Loucy (cell line): ENCODE data around the gene ALOX5AP.

Source experiments
- H2AFZ ChIP-seq: fragments of 200-600 bp; sonication (generic); 2 replicates; pipeline ENCODE4 v1.6.0; 2016; ENCODE audit warnings: antibody characterized with exemption, mild to moderate bottlenecking, low read length, moderate library complexity
- H3F3A ChIP-seq: fragments of 200-600 bp; 2 replicates; pipeline ENCODE4 v1.6.0; 2016; ENCODE audit warnings: antibody characterized with exemption, low read depth, mild to moderate bottlenecking
- H3K27me3 ChIP-seq: fragments of 200-600 bp; sonication (generic); 2 replicates; pipeline ENCODE4 v1.6.1; 2014; ENCODE audit warnings: low read length, mild to moderate bottlenecking; ENCODE audit not compliant: insufficient read depth, poor library complexity, severe bottlenecking
- H3K36me3 ChIP-seq: fragments of 200-600 bp; sonication (generic); 2 replicates; pipeline ENCODE4 v1.6.1; 2016; ENCODE audit warnings: low read length; ENCODE audit not compliant: insufficient read depth
- H3K4me1 ChIP-seq: fragments of 200-600 bp; sonication (generic); 2 replicates; pipeline ENCODE4 v1.5.1; 2014; ENCODE audit warnings: low read length, mild to moderate bottlenecking; ENCODE audit not compliant: insufficient read depth, poor library complexity, severe bottlenecking
- H3K4me2 ChIP-seq: fragments of 200-600 bp; sonication (generic); 2 replicates; pipeline ENCODE4 v1.6.0; 2014; ENCODE audit warnings: antibody characterized with exemption, low read length, low read depth, mild to moderate bottlenecking; ENCODE audit not compliant: poor library complexity, severe bottlenecking
- H3K4me3 ChIP-seq: fragments of 200-600 bp; sonication (generic); 2 replicates; pipeline ENCODE4 v1.5.1; 2014; ENCODE audit warnings: low read length, mild to moderate bottlenecking, mixed read lengths; ENCODE audit not compliant: poor library complexity, severe bottlenecking
- H3K79me2 ChIP-seq: fragments of 200-600 bp; sonication (generic); 2 replicates; pipeline ENCODE4 v1.6.1; 2014; ENCODE audit warnings: low read length; ENCODE audit not compliant: insufficient read depth
- H3K9ac ChIP-seq: fragments of 200-600 bp; sonication (generic); 2 replicates; pipeline ENCODE4 v1.6.0; 2014; ENCODE audit warnings: mild to moderate bottlenecking, low read depth, low read length, moderate library complexity; ENCODE audit not compliant: poor library complexity, severe bottlenecking
- H3K9me2 ChIP-seq: fragments of 200-600 bp; sonication (generic); replicated peaks from 2 replicates; pipeline ENCODE4 v1.6.1; 2016; ENCODE audit warnings: low read depth, low read length, mixed read lengths
- H3K9me3 ChIP-seq: fragments of 200-600 bp; sonication (generic); 2 replicates; pipeline ENCODE4 v1.6.1; 2014; ENCODE audit warnings: mild to moderate bottlenecking, antibody characterized with exemption, low read length, low read depth; ENCODE audit not compliant: insufficient read depth
- H4K20me1 ChIP-seq: fragments of 200-600 bp; sonication (generic); 2 replicates; pipeline ENCODE4 v1.6.0; 2014; ENCODE audit warnings: antibody characterized with exemption, low read length, mild to moderate bottlenecking; ENCODE audit not compliant: insufficient read depth, poor library complexity, severe bottlenecking
- EZH2phosphoT487 ChIP-seq: fragments of 200-600 bp; IDR thresholded peaks from 2 replicates; pipeline ENCODE4 v1.6.1; 2018; ENCODE audit warnings: antibody characterized with exemption, mild to moderate bottlenecking, moderate library complexity, borderline replicate concordance
- TF ChIP-seq, protein P1 (sequence below): fragments of 200-600 bp; sonication (generic); conservative IDR thresholded peaks from 2 replicates; pipeline ENCODE4 v1.5.1; 2014; ENCODE audit warnings: mild to moderate bottlenecking, antibody characterized with exemption, low read length

ALOX5AP gene

DNA sequence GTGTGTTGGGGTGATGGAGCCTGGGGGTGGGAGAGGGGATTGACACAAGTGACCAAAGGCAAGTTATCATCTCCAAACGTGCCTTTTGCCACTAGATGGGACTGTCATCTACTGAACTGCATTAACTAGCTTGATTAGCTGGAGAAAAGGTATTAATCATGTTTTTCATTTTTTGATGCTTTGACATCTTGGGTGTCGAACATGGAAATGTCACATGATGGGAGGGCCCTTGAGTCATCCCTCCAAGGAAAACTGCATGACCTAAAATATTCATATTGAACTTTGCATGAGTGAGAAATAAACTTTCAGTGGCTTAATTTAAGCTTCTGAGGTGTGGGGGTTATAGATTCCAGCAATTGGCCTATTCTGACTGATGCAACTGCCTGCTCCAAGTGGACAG is 73.3 kb downstream of the ALOX5AP start:
- no peaks in the 10 kb centered on the region for H3F3A ChIP-seq
- no peaks in the 10 kb centered on the region for H3K79me2 ChIP-seq
- TF ChIP-seq, protein P1, sequence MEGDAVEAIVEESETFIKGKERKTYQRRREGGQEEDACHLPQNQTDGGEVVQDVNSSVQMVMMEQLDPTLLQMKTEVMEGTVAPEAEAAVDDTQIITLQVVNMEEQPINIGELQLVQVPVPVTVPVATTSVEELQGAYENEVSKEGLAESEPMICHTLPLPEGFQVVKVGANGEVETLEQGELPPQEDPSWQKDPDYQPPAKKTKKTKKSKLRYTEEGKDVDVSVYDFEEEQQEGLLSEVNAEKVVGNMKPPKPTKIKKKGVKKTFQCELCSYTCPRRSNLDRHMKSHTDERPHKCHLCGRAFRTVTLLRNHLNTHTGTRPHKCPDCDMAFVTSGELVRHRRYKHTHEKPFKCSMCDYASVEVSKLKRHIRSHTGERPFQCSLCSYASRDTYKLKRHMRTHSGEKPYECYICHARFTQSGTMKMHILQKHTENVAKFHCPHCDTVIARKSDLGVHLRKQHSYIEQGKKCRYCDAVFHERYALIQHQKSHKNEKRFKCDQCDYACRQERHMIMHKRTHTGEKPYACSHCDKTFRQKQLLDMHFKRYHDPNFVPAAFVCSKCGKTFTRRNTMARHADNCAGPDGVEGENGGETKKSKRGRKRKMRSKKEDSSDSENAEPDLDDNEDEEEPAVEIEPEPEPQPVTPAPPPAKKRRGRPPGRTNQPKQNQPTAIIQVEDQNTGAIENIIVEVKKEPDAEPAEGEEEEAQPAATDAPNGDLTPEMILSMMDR: peak; percentile 23; the same call in 1 of the 2 replicates
- no peak for TF ChIP-seq EZH2phosphoT487
- no peaks in the 10 kb centered on the region for H3K9me3 ChIP-seq
- H3K9ac ChIP-seq: no peak overlapping the region
- no peaks in the 10 kb centered on the region for H4K20me1 ChIP-seq
- no peaks in the 10 kb centered on the region for H3K36me3 ChIP-seq
- H3K4me3 ChIP-seq: no peak overlapping the region
- H3K4me1 ChIP-seq: no peaks in the 10 kb centered on the region
- no peak overlapping the region for H3K4me2 ChIP-seq
- H3K27me3 ChIP-seq: no peaks in the 10 kb centered on the region
- H2AFZ ChIP-seq: no peak overlapping the region
- no peaks in the 10 kb centered on the region for H3K9me2 ChIP-seq

DNA sequence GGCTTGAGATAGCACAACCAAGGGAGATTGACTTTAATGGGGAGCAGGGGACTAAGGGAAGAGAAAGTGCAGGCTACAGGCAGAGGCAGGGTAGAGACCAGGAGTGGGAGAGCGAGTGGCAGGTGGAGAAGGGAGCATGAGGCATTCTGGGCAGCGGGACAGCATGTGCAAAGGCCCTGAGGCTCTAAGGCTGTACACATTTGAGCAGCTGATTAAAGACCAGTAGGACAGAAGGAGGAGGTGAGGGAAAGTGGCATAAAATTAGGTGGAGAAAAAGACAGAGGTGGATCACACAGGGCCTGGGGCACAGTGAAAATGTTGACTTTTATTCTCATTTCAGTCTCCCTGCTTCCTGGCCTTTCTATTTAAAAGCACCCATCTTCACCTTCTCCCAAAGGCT is 74.4 kb downstream of the ALOX5AP start:
- TF ChIP-seq, protein P1: no peak
- TF ChIP-seq EZH2phosphoT487: no peak
- H3K4me1 ChIP-seq: no peaks in the 10 kb centered on the region
- H3K9ac ChIP-seq: no peak overlapping the region
- H3K9me2 ChIP-seq: no peaks in the 10 kb centered on the region
- H3F3A ChIP-seq: no peaks in the 10 kb centered on the region
- no peaks in the 10 kb centered on the region for H3K27me3 ChIP-seq
- H3K4me3 ChIP-seq: no peak overlapping the region
- H3K36me3 ChIP-seq: no peaks in the 10 kb centered on the region
- no peak overlapping the region for H2AFZ ChIP-seq
- no peaks in the 10 kb centered on the region for H3K79me2 ChIP-seq
- no peaks in the 10 kb centered on the region for H4K20me1 ChIP-seq
- H3K4me2 ChIP-seq: no peak overlapping the region
- H3K9me3 ChIP-seq: no peaks in the 10 kb centered on the region

DNA sequence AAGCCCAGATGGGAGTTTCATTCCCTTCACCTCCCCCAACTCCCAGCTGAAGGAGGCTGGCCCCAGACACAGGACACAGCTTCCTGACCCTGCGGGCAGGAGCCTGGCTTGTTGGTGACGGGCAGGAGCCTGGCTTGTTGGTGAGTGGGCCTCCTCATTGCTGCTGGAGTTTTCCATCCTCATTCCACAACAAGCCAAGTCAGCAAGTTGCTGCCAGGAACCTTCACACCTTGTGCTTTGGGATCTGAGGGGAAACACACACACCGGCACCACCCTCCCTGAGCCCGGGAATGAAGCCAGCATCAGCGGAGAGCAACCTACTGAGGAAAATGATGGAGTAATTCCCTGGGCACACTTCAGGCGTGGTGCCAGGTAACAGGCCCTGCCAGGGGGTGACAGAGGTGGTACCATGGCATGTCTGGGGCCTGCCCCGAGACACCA is 74.9 kb downstream of the ALOX5AP start:
- Histone ChIP-seq H3F3A (no peaks in the 10 kb centered on the region), H3K4me3 (no peak overlapping the region), H2AFZ (no peak overlapping the region), H3K36me3 (no peaks in the 10 kb centered on the region), H3K4me2 (no peak overlapping the region), H3K9me2 (no peaks in the 10 kb centered on the region), H3K4me1 (no peaks in the 10 kb centered on the region), H3K9ac (no peak overlapping the region), H3K79me2 (no peaks in the 10 kb centered on the region), H3K9me3 (no peaks in the 10 kb centered on the region), H3K27me3 (no peaks in the 10 kb centered on the region), H4K20me1 (no peaks in the 10 kb centered on the region)
- TF ChIP-seq, protein P1: no peak
- TF ChIP-seq EZH2phosphoT487: no peak
